Bone marrow (tissue), 2 donors: Measurements from ENCODE around the gene SLC2A14.
"Not testable (repeated sequence)": the region's sequence is repeated elsewhere in the genome, so short reads cannot be mapped to it uniquely, and the experiment has no call there.

Source experiments
- DNase-seq, 2 donors: peaks; one replicate each; lab custom pipeline; 2025; lab: John Stamatoyannopoulos, UW

The SLC2A14 gene

DNA sequence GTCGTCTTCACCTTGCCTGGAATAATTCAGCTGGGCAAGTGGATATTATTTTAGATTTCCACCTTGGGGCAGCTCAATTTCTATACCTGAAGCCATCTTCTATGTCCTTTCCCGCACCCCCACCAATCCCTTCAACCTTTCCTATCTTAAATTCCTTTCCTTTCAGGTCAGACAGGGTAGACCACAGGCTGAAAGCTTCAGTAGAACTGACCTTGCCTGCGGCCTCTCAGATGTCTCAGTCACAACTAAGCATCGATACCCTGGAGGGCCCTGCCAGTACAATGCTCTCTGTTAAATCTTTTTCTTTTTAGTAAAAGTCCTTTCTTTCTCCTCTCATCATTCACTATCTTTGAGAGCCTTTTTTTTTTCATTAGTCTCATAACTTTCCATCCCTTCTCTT lies 38.9 kb downstream of the SLC2A14 start:
- no peak for DNase-seq

DNA sequence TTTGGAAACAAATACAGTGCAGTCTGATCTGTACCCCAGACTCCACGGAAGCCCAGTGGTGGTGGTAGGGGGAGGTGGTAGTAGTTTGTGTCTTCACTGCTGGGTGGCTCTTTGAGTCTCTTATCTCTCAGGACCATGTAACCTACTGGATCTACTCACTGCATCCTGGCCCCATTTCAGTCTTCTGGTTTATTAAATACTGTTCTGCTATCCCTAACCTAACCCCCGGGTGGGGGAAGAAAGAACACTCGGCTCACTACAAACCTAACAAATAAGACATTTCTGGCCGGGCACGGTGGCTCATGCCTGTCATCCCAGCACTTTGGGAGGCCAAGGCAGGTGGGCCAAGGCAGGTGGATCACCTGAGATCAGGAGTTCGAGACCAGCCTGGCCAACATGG lies 39.5 kb downstream of the SLC2A14 start:
- DNase-seq: not testable (repeated sequence)

DNA sequence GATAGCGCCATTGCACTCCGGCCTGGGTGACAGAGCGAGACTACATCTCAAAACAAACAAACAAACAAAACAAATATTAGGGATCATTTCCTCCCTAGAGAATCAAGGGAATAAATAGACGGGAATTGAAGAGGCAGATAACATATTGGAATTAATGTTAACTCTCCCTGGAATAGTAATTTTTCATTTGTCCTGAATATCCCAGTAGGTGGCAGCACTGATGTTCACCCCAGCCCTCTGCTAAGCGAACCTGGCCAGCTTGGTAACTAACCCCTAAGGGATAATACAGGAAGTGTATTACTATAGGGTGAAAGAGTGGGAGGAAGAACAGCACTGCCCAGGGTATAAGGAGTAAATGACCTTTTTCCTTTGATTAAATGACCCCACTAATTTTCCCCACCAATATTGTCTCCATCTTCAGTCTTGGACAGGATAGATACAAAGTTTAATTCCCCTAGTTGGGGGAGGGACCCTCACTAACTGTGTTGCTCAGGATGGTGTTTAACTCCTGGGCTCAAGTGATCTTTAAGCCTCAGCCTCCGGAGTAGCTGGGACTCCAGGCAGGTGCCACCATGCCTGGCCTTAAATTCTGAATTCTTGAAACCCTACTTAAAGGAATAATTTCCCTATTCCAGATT lies 40.5 kb downstream of the SLC2A14 start:
- peak in 1 of 2 donors; percentile 51 for DNase-seq

DNA sequence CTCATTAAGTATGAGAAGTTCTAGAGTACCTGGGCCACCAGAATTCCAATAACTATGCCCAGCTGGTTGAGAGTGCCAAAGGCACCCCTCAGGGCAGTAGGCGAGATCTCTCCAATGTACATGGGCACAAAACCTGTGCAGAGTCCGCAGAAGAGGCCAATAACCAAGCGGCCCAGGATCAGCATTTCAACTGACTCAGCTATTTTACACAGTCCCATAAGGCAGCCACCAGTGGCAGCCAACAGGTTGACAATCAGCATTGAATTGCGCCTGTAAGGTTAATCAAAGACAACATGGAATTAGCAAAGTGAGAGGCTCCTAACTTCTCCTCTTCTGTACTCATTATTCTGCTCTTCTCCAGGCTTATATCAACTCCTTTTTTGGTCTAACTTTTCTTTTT lies 43.0 kb downstream of the SLC2A14 start:
- not testable (repeated sequence) for DNase-seq

DNA sequence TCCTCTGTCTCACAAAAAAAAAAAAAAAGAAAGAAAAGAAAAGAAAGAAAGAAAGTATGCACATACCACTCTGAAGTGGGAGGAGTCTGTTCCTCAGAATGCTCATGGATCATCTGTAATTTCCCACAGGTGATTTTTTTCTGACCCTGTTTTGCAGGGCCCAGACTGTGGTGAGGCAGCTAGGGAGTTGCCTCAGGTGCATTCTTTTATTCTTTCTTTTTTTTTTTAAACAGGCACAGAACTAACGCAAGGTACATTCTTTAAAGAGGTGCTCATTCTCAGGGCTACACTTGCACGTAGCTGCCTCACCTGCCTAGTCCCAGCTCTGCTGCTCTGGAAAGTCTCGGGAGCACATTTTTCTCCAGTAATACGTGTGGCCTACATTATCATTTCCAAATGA lies 47.0 kb downstream of the SLC2A14 start:
- DNase-seq: not testable (repeated sequence)

DNA sequence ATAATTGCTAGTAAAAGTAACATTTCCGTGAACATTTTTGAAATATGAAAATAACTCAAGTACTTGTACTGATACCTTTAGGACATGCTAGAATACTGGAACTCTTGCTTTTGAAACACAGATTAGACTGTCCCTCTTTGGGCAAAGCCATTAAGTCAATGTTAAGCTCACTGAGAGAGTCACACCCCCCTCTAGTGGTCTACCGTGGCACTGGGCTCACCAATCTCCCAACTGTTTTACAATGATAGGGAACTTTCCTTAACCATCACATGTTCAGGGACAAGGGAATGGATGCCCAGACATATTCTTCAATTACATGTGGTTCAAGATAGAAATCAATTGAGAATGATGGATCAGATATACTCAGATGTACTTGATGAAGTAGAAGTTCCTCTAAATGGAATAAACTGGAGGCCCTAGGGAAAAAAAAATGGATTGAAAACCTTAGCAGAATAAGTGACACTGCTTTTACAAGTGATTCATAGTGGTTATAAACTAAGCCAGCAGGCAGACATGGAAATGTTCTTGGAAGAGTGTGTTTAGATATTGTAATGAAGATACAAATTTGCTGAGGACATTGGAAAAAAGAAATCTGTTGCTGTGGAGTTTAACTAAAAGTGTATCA lies 65.7 kb downstream of the SLC2A14 start:
- DNase-seq: peak; percentile 8 to 66

DNA sequence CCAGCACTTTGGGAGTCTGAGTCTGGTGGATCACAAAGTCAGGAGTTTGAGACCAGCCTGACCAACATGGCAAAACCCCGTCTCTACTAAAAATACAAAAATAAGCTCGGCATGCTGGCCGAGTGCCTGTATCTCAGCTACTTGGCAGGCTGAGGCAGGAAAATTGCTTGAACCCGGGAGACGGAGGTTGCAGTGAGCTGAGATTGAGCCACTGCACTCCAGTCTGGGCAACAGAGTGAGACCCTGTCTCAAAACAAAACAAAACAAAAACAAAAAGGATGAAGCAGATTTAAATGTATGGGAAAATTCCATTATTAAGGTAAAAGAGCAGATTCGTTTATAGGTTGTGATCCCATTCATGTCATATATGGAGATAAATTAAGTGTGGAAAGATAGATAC lies 66.4 kb downstream of the SLC2A14 start:
- DNase-seq: not testable (repeated sequence)

DNA sequence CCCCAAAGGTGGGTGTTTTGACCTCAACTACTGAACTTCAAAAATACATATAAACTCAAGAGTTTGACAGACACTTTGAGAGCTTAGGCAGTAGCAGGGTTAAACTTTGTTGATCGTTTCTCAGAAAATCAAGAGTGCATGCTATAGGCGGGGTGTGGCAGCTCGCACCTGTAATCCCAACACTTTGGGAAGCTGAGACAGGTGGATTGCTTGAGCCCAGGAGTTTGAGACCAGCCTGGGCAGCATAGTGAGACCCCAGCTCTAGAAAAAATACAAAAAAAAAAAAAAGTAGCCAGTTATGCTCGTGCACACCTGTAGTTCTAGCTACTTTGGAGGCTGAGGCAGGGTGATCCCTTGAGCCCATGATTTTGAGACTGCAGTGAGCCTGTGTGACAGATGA lies 71.3 kb downstream of the SLC2A14 start:
- no peak for DNase-seq

DNA sequence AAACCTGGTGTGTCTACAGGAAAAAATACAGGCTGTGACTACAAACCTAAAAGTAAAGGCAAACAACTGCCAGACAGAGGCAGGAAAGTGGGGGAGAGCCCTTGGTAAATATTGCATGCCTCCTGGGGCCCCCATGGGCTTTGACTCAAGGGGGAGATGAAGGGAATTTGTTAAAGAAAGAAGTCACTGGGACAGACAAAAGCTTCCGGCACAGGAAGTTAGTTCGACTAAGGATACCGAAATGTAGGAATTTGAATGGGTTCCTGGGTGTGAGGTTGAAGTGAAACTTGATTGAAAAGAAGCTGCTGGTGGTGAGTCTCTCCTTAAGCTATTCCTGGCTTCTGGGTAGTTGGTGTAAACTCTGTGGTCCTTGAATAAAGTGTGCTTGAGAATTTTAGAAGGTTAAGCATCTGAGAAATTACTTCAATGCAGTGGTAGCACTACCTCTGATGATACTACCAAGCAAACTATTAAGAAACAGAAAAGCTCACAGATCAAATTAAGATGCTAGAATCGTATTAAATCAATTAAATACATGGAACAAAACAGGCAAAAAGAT lies 73.9 kb downstream of the SLC2A14 start:
- not testable (repeated sequence) for DNase-seq

DNA sequence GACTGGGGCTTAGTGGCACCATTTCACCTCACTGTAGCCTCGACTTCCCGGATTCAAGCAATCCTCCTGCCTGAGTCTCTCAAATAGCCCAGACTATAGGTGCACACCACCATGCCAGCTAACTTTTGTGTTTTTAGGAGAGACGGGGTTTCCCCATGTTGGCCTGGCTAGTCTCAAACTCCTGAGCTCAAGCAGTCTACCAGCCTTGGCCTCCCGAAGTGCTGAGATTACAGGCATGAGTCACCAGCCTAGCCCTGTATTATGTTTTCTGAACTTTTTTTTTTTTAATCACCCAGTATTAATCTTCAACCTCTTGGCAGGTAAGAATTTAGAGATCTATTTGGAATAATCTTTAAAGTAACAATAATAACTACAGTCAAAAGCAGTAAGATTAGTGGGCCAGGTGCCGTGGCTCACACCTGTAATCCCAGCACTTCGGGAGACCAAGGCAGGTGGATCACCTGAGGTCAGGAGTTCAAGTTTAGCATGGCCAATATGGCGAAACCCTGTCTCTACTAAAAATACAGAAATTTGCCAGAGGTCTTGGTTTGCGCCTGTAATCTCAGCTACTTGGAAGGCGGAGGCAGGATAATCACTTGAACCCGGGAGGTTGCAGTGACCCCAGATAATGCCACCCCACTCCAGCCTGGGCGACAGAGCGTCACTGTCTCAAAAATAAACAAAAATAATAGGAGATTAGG lies 74.9 kb downstream of the SLC2A14 start:
- DNase-seq: no peak

DNA sequence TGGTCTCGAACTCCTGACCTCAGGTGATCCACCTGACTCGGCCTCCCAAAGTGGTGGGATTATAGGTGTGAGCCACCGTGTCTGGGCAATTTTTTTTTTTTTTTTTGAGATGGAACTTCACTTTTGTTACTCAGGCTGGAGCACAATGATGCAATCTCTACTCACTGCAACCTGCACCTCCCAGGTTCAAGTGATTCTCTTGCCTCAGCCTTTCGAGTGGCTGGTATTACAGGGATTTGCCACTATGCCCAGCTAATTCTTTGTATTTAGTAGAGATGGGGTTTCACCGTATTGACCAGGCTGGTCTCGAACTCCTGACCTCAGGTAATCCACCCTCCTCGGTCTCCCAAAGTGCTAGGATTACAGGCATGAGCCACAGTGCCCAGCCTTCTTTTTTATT lies 75.4 kb downstream of the SLC2A14 start:
- not testable (repeated sequence) for DNase-seq

DNA sequence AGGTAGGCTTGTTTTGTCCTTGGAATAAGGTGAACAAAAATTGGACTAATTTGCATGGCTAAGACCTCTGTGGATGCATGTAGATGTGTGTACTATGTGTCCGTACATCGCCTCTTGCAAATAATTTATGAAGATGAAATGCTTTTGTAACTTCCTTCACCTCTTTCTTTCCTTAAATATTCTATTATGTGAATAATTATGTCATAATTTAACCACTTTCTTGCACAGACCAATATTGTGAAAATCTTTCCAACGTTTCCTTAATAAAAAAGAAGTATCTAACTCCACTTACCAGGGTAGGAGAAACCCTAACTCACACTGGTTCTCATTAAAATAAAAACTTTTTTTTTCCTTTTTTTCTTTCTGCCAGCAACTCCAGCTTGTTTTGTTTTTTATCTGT lies 79.5 kb downstream of the SLC2A14 start:
- DNase-seq: no peak

DNA sequence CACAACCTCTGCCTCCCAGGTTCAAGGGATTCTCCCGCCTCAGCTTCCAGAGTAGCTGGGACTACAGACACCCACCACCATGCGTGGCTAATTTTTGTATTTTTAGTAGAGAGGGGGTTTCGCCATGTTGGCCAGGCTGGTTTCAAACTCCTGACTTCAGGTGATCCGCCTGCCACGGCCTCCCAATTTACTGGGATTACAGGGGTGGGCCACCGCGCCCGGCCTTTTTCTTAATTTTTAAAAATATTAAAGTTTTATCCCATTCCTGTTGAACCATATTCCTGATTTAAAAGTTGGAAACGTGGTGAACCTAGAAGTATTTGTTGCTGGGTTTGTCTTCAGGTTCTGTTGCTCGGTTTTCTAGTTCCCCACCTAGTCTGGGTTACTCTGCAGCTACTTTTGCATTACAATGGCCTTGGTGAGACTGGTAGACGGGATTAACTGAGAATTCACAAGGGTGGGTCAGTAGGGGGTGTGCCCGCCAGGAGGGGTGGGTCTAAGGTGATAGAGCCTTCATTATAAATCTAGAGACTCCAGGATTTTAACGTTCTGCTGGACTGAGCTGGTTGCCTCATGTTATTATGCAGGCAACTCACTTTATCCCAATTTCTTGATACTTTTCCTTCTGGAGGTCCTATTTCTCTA lies 83.7 kb downstream of the SLC2A14 start, which contains the start of gene NANOG:
TSS of gene NANOG (plus strand) at position 519 of the 645 bp plus-strand sequence. CDS start 213 bp downstream, outside the sequence.
- not testable (repeated sequence) for DNase-seq

DNA sequence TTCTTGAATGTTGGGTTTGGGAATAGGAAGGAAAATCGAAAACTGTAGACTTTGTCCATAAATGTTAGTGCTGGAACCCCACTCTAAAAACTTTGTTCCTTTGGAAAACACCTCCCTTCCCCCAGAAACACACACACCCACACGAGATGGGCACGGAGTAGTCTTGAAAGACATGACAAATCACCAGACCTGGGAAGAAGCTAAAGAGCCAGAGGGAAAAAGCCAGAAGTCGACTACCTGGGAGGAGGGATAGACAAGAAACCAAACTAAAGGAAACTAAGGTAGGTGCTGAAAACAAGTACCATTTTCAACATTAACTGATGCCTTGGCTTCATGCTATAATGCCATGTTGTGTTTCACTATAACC lies 84.4 kb downstream of the SLC2A14 start:
- no peak for DNase-seq

DNA sequence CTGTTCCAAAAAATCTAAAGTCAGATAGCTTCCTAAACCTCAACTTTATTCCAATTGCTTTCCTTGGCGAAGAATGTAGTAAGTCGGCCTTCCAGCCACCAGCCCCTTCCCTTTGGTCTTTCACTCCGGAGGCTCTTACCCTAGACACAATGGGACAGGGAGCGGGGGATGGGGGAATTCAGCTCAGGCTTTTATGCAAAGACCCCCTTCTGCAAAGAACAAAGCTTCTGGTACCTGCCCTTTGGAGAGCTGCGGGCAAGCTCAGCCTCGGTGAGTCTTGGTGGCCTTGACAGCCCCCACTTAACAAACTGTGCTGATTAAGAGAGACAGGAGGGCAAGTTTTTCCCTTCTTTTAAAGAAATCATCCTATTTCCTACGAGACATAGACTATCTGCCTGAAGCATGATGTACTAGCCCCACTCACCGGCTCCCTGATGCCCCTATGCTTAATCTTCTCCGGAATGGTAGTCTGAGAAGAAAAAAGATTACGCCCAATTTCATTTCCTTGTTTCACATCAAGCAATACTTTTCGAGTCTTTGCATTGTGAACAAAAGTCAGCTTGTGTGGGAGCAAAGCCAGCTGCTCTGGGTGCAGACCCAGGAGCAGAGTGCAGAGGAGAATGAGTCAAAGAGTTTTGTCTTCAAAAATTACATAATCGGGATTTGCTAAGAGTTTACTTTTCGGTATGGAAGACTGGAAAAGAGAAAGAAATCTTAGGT lies 85.0 kb downstream of the SLC2A14 start:
- no peak for DNase-seq

DNA sequence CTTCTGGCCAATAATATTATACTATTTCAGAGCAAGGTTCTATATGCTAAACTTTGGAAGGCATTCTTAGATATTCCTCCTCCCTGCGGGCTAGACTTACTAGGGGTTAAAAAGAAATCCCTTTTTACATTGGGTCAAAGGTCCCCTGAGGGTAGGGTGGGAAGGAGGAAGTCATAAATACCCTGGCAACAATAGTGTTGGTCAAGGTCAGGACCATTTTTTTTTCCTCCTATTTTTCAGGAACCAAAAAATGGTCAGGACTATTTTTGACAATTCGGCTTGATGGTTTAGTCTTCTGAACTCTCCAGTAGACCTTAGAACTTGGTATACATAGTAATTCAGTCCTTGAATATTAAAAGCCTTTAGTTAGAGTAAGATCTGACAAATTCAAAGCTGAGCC lies 88.0 kb downstream of the SLC2A14 start:
- DNase-seq: no peak

DNA sequence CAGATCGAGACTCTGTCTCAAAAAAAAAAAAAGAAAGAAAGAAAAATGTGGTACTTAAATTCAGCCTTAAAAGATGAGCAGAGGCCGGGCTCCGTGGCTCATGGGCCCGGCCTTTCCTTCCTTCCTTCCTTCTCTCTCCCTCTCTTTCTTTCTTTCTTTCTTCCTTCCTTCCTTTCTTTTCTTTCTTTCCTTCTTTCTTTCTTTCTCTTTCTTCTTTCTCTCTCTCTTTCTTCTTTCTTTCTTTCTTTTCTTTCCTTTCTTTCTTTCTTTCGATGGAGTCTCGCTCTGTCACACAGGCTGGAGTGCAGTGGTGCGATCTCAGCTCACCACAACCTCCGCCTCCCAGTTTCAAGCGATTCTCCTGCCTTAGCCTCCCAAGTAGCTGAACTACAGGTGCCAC lies 89.3 kb downstream of the SLC2A14 start:
- not testable (repeated sequence) for DNase-seq

DNA sequence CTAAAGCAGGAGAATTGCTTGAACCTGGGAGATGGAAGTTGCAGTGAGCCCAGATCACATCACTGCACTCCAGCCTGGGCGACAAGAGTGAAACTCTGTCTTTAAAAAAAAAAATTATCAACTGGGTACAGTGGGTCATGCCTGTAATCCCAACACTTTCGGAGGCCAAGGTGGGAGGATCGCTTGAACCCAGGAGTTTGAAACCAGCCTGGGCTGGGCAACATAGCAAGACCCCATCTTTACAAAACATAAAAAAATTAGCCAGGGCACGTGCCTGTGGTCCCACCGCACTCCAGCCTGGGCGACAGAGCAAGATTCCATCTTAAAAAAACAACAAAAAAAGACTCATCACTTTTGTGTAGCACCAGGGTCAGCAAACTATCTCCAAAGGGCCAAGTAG lies 90.7 kb downstream of the SLC2A14 start:
- DNase-seq: no peak

DNA sequence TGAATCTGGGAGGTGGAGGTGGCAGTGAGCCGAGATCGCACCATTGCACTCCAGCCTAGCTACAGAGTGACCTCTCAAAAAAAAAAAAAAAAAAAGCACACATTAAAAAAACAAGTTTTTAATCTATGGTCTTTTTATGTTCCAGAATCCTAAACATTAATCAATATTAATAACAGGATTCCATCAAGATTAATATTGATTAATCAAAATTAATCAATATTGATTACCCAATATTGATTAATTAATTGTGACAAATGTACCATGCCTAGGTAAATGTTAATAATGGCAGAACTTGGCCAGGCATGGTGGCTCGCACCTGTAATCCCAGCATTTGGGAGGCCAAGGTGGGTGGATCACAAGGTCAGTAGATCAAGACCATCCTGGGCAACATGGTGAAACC lies 91.4 kb downstream of the SLC2A14 start:
- no peak for DNase-seq

DNA sequence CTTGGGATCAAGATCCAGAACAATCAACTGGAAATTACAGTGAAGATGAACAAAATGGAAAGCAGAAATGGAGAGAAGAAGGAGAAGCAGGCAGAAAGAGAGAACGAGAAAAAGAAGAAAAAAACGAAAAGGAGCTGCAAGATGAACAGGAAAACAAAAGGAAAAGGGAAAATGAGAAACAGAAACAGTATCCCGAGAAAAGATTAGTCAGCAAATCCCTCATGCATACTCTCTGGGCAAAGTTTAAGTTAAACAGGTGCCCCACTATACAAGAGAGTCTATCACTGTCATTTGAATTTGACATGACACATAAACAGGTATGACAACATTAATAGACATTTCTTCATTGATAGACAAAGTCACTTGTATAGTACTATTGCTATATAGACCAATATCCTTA lies 102.7 kb downstream of the SLC2A14 start:
- no peak for DNase-seq
